ENCODE results near the gene PRDX1.
"Not testable (repeated sequence)": the region's sequence is repeated elsewhere in the genome, so short reads cannot be mapped to it uniquely, and the experiment has no call there.

Gene PRDX1

GRCh38 chr1:45535988-45536766 lies 14.5 kb upstream of the PRDX1 start:
- DNase-seq = no peak

GRCh38 chr1:45531873-45532272 lies 10.2 kb upstream of the PRDX1 start:
- no peak for DNase-seq

DNA sequence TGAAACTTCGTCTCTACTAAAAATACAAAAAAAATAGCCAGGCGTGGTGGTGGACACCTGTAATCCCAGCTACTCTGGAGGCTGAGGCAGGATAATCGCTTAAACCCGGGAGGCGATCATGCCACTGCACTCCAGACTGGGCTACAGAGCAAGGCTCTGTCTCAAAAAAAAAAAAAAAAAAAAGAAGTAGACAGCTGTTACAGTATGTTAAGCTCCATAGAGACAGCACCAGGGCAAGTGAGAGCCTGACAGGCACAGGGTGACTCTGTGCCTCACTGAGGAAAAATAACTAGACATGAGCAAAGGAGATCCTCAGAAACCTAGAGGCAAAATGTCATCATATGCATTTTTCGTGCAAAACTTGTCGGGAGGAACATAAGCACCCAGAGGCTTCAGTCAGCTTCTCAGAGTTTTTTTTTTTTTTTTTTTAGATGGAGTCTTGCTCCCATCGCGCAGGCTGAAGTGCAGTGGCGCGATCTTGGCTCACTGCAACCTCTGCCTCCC lies 9.0 kb upstream of the PRDX1 start:
- DNase-seq = no peak

- no peak for DNase-seq
Measured at GRCh38 chr1:45526135-45526644, 4.5 kb upstream of the PRDX1 start.

GRCh38 chr1:45523975-45524374 lies 2.3 kb upstream of the PRDX1 start:
- not testable (repeated sequence) for DNase-seq

DNA sequence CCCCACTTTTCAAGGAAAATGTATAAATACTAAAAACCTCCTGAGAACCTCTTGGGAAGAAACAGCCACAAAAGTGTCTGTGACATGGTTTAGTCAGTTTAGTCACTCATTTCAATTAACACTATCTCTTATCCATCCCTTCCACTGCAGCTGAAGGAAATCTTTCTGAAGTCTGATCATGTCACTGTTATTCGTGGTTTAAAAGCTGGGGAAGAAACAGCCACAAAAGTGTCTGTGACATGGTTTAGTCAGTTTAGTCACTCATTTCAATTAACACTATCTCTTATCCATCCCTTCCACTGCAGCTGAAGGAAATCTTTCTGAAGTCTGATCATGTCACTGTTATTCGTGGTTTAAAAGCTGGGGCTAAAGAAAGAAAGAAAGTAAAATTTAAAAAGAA lies 1.8 kb upstream of the PRDX1 start:
- not testable (repeated sequence) for DNase-seq

DNA sequence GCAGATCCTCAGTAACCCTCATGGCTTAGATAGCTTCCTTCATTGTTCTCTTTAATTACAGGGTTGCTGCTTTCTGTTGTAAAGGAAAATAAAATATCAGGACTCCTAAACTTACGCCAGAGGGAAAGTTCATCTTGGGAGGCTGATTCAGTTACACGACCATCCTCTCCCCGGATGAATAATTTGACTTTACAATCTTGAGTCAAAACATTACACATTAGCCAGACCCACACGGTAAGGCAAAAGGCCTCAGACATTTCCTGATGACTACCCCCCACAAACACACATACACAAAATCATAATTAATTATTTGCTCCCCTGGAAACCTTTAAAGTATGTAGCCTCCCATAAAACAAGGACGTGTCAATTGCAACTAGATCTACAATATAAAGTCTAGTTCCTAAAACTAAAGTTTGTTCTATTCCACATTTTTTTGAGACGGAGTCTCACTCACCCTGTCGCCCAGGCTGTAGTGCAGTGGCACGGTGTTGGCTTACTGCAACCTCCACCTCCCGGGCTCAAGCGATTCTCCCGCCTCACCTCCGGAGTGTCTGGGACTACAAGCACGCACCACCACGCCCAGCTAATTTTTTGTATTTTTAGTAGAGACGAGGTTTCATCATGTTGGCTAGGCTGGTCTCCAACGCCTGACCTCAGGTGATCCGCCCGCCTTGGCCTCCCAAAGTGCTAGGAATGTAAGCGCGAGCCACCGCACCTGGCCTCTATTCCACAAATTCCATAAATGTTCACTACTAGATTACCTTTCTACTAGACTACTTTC lies 830 bp upstream of the PRDX1 start:
- peak; percentile 62 for DNase-seq

DNA sequence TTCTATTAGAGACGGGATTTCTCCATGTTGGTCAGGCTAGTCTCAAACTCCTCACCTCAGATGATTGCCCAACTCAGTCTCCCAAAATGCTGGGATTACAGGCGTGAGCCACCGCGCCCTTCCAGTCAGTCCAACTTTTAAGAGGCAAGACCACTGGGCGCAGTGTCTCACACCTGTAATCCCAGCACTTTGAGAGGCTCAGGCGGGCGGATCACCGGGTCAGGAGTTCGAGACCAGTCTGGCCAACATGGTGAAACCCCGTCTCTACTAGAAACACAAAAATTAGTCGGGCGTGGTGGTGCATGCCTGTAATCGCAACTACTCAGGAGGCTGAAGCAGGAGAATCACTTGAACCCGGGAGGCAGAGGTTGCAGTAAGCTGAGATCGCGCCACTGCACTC lies 1.9 kb downstream of the PRDX1 start:
- not testable (repeated sequence) for DNase-seq

DNA sequence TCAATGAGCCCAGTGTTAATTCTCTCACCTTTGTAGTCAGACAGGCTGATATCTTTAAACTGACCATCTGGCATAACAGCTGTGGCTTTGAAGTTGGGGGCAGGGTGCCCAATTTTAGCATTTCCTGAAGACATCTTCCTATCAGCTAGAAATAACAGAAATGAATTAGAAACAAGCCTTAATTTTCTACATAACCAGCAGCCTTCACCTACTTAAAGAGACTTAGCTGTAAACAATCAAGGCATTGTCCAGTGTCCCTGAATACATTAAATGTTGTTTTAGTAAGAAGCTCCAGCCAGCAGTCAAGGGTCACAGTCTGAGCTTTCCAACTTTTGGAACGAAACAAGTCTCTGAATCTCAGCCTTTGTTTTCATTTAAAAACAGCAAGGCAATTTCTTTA lies 2.8 kb downstream of the PRDX1 start:
- DNase-seq = no peak

DNA sequence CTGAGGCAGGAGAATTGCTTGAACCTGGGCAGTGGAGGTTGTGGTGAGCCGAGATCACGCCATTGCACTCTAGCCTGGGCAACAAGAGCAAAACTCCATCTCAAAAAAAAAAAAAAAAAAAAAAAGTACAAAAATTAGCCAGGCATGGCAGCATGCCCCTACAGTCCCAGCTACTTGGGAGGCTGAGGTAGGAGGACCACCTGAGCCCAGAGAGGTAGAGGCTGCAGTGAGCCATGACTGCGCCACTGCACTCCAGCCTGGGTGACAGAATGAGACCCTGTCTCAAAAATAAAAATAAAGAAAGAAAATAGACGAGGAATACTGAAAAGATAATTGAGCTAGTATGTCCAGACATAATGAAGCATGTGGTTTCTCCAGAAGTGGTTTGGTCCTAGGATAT lies 3.3 kb downstream of the PRDX1 start:
- not testable (repeated sequence) for DNase-seq

DNA sequence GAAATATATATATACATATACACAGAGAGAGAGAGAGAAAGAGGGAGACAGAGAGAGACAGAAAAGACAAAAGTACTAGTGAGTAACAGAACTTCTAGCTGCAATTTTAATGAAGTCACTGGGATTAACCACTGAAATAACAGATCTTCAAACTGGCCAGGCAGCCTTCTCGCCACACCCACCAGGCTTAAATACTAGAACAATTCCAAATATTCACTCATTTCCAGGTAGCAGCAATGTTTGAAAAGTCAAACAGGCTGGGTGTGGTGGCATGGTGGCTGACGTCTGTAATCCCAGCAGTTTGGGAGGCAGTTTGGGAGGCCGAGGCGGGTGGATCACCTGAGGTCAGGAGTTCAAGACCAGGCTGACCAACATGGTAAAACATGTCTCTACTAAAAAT lies 5.2 kb downstream of the PRDX1 start:
- no peak for DNase-seq

DNA sequence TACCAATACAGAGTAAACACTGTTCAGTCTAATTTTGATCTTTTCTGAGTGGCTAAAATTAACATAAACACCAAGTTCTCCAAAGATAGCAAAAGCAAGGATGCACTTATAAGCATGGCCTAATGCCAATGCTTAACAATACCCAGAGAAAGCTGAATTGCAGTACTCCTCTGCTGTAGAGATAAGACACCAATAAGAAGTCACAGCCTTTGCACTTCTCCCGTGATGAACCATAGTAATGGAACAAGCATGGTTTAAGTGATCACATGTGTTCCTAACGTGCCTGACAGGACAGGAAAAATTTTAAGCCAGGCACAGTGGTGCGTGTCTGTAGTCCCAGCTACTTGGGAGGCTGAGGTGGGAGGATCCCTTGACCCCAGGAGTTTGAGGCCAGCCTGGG lies 5.6 kb downstream of the PRDX1 start:
- DNase-seq = no peak

- DNase-seq = peak; percentile 23
Measured at GRCh38 chr1:45513532-45514260, 8.0 kb downstream of the PRDX1 start.

- peak; percentile 64 for DNase-seq
Measured at GRCh38 chr1:45512641-45513054, 9.0 kb downstream of the PRDX1 start.

DNA sequence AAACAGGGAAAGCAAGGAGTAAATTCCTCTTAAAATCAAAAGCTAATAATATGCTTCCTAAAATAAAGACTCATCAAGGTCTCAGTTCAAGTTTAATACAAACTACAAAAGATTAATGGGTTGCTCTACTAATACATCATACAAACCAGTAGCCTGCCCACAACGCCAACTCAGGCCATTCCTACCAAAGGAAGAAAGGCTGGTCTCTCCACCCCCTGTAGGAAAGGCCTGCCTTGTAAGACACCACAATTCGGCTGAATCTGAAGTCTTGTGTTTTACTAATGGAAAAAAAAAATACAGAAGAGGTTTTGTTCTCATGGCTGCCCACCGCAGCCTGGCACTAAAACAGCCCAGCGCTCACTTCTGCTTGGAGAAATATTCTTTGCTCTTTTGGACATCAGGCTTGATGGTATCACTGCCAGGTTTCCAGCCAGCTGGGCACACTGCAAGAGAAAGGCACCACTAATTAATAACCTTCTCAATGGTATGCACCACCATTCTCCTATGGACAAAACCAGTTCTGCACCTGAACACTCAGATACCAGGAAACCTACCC lies 10.6 kb downstream of the PRDX1 start:
- DNase-seq = no peak

DNA sequence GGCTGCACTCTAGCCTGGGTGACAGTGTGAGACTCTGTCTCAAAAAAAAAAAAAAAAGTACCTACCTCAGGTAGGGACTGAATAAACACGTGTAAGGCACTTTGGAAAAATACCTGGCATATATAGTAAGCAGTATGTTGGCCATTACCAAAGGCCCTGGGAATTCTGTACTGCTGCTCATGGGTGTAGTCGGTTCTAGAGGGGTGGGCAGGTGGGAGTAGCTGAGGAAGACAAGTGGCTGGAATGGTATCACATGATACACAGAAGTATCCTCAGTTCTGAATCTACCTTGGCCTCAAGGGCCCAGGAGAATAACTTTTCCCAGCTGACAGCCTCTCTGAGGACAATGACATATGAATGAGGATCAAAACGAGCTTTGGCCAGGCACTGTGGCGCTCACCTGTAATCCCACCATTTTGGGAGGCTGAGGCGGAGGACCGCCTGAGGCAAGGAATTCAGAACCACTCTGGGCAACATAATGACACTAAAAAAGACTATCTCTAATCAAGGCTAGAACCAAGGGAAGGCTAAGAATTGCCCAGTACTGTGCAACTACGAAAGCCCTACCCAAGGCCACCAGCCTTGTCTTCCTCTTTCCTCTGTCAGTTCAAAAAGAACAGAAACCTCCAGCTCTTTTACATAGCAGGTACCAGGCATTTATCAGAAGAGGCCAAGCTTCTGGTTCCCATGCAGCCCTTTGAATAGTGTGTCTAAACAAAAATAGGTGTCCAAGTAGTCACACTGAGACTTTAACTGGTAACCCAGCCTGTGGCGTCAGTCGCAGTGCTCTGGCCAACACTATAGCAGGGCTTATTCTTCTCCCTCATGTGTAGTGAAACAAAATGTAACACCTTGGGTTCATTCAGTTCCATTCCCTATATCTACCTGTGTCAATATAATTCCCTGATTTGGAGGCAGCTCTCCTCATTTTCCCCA lies 11.4 kb downstream of the PRDX1 start:
- DNase-seq = no peak

GRCh38 chr1:45508295-45509151 lies 13.2 kb downstream of the PRDX1 start:
- no peak for DNase-seq

- DNase-seq = no peak
Measured at GRCh38 chr1:45507893-45508292, 13.8 kb downstream of the PRDX1 start.

DNA sequence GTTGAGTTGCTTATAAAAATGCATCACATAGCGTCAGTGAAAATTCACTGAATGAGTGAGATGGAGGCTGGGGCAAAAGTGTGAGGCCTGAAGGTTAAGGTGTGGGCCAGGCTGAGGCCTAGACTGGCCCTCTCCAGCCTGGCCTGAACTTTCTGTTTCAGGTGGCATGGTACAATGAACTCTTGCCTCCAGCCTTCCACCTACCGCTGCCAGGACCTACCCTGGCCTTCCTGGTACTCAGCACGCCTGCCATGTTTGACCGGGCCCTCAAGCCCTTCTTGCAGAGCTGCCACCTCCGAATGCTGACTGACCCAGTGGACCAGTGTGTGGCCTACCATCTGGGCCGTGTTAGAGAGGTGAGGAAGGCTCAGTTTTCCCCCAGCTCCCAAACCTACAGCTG lies 14.5 kb downstream of the PRDX1 start:
- DNase-seq = no peak

All from fibroblast of skin of back (primary cell).